Cardiac muscle cell (in vitro differentiated cells and primary cell): Measurements from ENCODE around the gene FRY. TPM values are rescaled to one million over a fixed set of nuclear protein-coding genes. Genes with fewer than 3 reads are reported as not detected.

Experiments used
- DNase-seq, 2 donors: peaks; one replicate each; pipeline versions ENCODE4 v3.0.0 to v3.0.0-alpha.2; 2010 to 2017; ENCODE audit warnings: low read depth in 1 of 2, low spot score in 1 of 2
- H3K27ac ChIP-seq: fragments of 200-600 bp; sonication (generic); 2 replicates; pipeline ENCODE4 v1.5.1; 2016
- H3K27me3 ChIP-seq: fragments of 200-600 bp; sonication (generic); 2 replicates; pipeline ENCODE4 v1.6.0; 2016; ENCODE audit warnings: control low read depth
- H3K36me3 ChIP-seq: fragments of 200-600 bp; sonication (generic); 2 replicates; pipeline ENCODE4 v1.5.1; 2016; ENCODE audit warnings: control low read depth
- H3K4me1 ChIP-seq: fragments of 200-600 bp; sonication (generic); 2 replicates; pipeline ENCODE4 v1.8.1; 2017; ENCODE audit warnings: low read depth, mild to moderate bottlenecking, mixed run types
- H3K4me3 ChIP-seq: fragments of 200-600 bp; sonication (generic); 2 replicates; pipeline ENCODE4 v1.5.1; 2016; ENCODE audit warnings: mild to moderate bottlenecking
- H3K9me3 ChIP-seq: fragments of 200-600 bp; sonication (generic); 2 replicates; pipeline ENCODE4 v1.5.1; 2017; ENCODE audit warnings: low read depth, mild to moderate bottlenecking, control low read depth
- polyA plus RNA-seq: library from polyadenylated mRNA; unstranded; fragments of >200 nt; fragmentation: Nextera tagmentation; extraction: Ambion mirVana; gene quantifications from 2 replicates; pipeline ENCODE4 v1.2.1, GENCODE V29; 2016
- total RNA-seq: library from RNA; depleted of rRNA; stranded (reverse); fragments of >200 nt; gene quantifications from 2 replicates; pipeline ENCODE4 v1.2.3, GENCODE V29; 2016
- TF ChIP-seq, protein P1 (sequence below): IDR thresholded peaks from 2 replicates; pipeline ENCODE4 v1.5.1; 2012; ENCODE audit warnings: low read depth, mild to moderate bottlenecking, low read length

The FRY gene
- total and polyA plus RNA-seq, 2 experiments from 2014 or later, result 2.4 to 13.2 TPM

DNA sequence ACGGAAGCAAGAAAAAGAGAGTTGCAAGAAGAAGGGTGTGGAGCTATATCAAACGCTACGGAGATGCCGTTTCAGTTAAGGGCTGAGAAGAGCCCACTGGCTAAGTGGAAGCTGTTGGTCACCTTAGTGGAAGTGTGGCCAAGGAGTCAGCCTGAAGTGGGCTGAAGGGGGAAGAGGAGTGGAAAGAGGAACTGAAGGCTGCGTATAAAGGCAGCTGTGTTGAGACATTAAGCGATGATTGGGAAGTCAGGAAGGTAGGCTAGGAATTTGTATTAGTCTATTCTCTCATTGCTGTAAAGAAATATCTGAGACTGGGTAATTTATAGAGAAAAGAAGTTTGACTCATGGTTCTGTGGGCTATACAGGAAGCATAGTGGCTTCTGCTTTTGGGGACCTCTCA is 14.1 kb upstream of the FRY start:
- no peaks in the 10 kb centered on the region for H3K9me3 ChIP-seq
- H3K27ac ChIP-seq, result no peak overlapping the region
- no peak for DNase-seq
- no peaks in the 10 kb centered on the region for H3K27me3 ChIP-seq
- H3K4me1 ChIP-seq, result peaks cover 7% of the 10 kb centered on the region
- TF ChIP-seq, protein P1, sequence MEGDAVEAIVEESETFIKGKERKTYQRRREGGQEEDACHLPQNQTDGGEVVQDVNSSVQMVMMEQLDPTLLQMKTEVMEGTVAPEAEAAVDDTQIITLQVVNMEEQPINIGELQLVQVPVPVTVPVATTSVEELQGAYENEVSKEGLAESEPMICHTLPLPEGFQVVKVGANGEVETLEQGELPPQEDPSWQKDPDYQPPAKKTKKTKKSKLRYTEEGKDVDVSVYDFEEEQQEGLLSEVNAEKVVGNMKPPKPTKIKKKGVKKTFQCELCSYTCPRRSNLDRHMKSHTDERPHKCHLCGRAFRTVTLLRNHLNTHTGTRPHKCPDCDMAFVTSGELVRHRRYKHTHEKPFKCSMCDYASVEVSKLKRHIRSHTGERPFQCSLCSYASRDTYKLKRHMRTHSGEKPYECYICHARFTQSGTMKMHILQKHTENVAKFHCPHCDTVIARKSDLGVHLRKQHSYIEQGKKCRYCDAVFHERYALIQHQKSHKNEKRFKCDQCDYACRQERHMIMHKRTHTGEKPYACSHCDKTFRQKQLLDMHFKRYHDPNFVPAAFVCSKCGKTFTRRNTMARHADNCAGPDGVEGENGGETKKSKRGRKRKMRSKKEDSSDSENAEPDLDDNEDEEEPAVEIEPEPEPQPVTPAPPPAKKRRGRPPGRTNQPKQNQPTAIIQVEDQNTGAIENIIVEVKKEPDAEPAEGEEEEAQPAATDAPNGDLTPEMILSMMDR, result no peak
- no peak overlapping the region for H3K4me3 ChIP-seq
- H3K36me3 ChIP-seq, result no peaks in the 10 kb centered on the region

DNA sequence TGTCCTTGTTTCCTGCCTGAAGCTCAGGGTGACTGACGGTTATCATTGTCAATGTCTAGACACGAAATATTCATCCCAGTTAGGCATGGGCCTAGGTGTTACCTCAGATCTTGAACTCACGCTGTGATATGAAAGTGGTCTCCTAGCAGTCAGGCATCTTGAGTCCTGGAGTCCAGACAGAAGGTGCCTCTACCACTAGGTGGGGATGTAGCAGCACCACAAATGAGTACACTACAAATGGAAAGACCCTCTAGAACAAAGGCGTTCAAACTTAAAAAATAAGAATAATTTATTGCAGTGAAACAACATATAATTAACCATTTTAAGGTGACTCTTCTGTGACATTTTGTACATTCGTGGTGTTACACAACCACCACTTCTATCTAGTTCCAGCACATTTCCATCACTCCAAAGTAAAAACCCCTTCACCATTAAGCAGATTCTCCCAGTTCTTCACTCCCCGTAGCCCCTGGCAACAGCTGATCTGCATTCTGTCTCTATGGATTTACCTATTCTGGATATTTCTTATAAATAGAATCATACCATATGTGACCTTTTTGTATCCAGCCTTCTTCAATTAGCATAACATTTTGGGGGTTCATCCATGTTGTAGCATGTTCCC is 11.9 kb upstream of the FRY start:
- no peaks in the 10 kb centered on the region for H3K36me3 ChIP-seq
- H3K9me3 ChIP-seq, result no peaks in the 10 kb centered on the region
- H3K4me3 ChIP-seq, result no peak overlapping the region
- TF ChIP-seq, protein P1, result peak; percentile 93
- H3K27ac ChIP-seq, result no peak overlapping the region
- H3K27me3 ChIP-seq, result no peaks in the 10 kb centered on the region
- DNase-seq, result peak; percentile 74 to 90
- peaks cover 9% of the 10 kb centered on the region for H3K4me1 ChIP-seq

DNA sequence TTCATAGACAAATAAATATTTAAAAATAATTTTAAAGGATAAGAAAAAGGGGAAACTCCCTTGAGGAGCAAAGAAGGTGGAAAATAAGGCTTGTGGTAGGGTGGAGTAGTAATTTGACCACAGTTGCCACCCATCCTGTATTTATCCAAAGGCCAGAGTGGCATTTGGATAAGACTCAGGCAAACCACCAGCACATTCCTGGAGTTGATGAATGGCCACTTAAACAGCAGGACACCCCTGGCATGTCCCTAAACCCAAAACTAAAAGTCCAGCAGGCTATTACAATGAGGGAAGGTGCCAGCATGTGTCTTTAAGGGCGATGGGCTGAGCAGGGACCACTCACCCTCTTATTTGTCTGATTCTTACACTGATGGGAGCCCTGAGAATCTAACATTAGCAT is 9.8 kb upstream of the FRY start:
- H3K9me3 ChIP-seq, result no peaks in the 10 kb centered on the region
- H3K4me3 ChIP-seq, result no peak overlapping the region
- no peaks in the 10 kb centered on the region for H3K36me3 ChIP-seq
- H3K4me1 ChIP-seq, result peaks cover 9% of the 10 kb centered on the region
- H3K27me3 ChIP-seq, result no peaks in the 10 kb centered on the region
- DNase-seq, result no peak
- TF ChIP-seq, protein P1, result no peak
- peak overlapping the region; percentile 63 for H3K27ac ChIP-seq

DNA sequence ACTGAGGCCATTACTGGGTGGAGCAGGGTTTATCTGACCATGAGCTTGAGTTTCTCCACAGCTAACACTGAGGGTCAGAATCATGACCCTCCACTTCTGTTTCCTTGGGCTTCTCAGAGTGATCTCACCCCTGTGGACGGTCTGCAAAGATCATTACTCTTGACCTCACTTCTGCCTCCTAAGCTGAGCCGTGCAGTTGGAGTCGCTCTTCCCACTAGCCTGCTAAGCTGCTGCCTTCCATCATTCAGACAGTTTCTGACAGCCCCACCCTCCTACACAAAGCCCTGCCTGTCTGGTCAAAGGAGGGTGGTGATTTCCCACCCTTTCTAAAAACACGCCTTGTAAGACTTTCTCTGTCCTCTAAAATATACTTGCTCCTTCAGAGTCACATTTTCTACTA is 9.3 kb upstream of the FRY start:
- Histone ChIP-seq H3K4me1 (peaks cover 9% of the 10 kb centered on the region), H3K27me3 (no peaks in the 10 kb centered on the region), H3K9me3 (no peaks in the 10 kb centered on the region), H3K27ac (peak overlapping the region; percentile 63), H3K36me3 (no peaks in the 10 kb centered on the region), H3K4me3 (no peak overlapping the region)
- peak in 1 of 2 donors; percentile 35 for DNase-seq
- TF ChIP-seq, protein P1, result no peak

GRCh38 chr13:32023096-32023495 is 8.5 kb upstream of the FRY start:
- H3K4me3 ChIP-seq, result no peak overlapping the region
- no peak overlapping the region for H3K27ac ChIP-seq
- TF ChIP-seq, protein P1, result no peak
- H3K27me3 ChIP-seq, result no peaks in the 10 kb centered on the region
- H3K36me3 ChIP-seq, result no peaks in the 10 kb centered on the region
- H3K9me3 ChIP-seq, result no peaks in the 10 kb centered on the region
- no peak for DNase-seq
- peaks cover 9% of the 10 kb centered on the region for H3K4me1 ChIP-seq
